Ovary (tissue), 9 donors: Measurements from ENCODE around the gene ZIC5. TPM values are rescaled to one million over a fixed set of nuclear protein-coding genes. Genes with fewer than 3 reads are reported as not detected.

Experiments used
- DNase-seq, 5 donors: peaks; one replicate each; pipeline ENCODE4 v3.0.0-alpha.2; 2019 to 2020
- H3K27ac ChIP-seq, 2 donors: fragments of 200-600 bp; one replicate each; pipeline versions ENCODE4 v1.5.1 to v1.8.0; 2019 to 2022
- H3K27me3 ChIP-seq: fragments of 200-600 bp; one replicate; pipeline ENCODE4 v1.8.0; 2022
- H3K36me3 ChIP-seq: fragments of 200-600 bp; sonication (generic); one replicate; pipeline ENCODE4 v1.5.1; 2019
- H3K4me1 ChIP-seq: one replicate; pipeline ENCODE4 v1.8.1; 2013; ENCODE audit warnings: mild to moderate bottlenecking, moderate library complexity; ENCODE audit not compliant: insufficient read depth
- H3K4me3 ChIP-seq: fragments of 200-600 bp; sonication (generic); one replicate; pipeline ENCODE4 v1.5.1; 2017
- H3K9me3 ChIP-seq, 2 donors: fragments of 200-600 bp in 1 of 2; sonication (generic) in 1 of 2; one replicate each; pipeline versions ENCODE4 v1.5.1 to v1.8.1; 2013 to 2019; ENCODE audit warnings: mild to moderate bottlenecking in 1 of 2, moderate library complexity in 1 of 2
- CTCF ChIP-seq, 3 donors: fragments of 450-650 bp in 2 of 3; fragments of 200-600 bp in 1 of 3; IDR thresholded peaks; one replicate each; pipeline versions ENCODE4 v1.5.1 to v1.8.0; 2016 to 2022; ENCODE audit warnings: antibody characterized with exemption in 3 of 3, mild to moderate bottlenecking in 1 of 3
- EP300 ChIP-seq: sonication (generic); formaldehyde crosslinking; IDR thresholded peaks from one replicate; pipeline ENCODE4 v1.6.1; 2017; ENCODE audit warnings: antibody characterized with exemption
- POLR2A ChIP-seq: fragments of 450-650 bp; IDR thresholded peaks from one replicate; pipeline ENCODE4 v1.6.1; 2017; ENCODE audit warnings: antibody characterized with exemption, mild to moderate bottlenecking, moderate library complexity
- WGBS, 3 donors: extraction: QIAGEN DNeasy Blood & Tissue Kit in 1 of 3; methylation state at CpG; one replicate each; pipeline versions ENCODE4 v1.1.5 to v1.1.7; 2013 to 2017; 5-methylcytosine and 5-hydroxymethylcytosine counted together
- intact Hi-C, 4 donors: fragments of 100-400 bp; cut with DNase I; formaldehyde crosslinking; loops; one replicate each; pipeline versions ENCODE4 v1.11.0 to v1.15.1; 2022 to 2023
- polyA plus RNA-seq, 2 donors: library from polyadenylated mRNA; stranded (reverse); fragments of 200-250 nt in 1 of 2; fragments of 350-450 nt in 1 of 2; fragmentation: Illumina TruSeq in 1 of 2; extraction: RNeasy Lipid Tissue Mini Kit (QIAGEN cat#74804) in 1 of 2; gene quantifications; one replicate each; pipeline ENCODE4 v1.2.3, GENCODE V29; 2013 to 2014
- total RNA-seq, 7 donors: library from RNA; depleted of rRNA in 2 of 7; stranded (reverse); fragments of >200 nt in 2 of 7; fragmentation: NEBNext Ultra II Directional in 3 of 7; extraction: Animal tissue kit (Norgen Biotek cat#: 25700) in 3 of 7; gene quantifications; one replicate each; pipeline versions ENCODE4 v1.1.0 to v1.2.4, GENCODE V29; 2016 to 2023
- donor health status: DM: no; HTN: no; CAD: no; lungs with moderate emphysema.
- donor health status: DM: no; HTN: no; CAD: no.
- donor health status: Bipolar disorder and iron deficiency.
- donor health status: DM: yes; HTN: yes; CAD: no.
- donor health status: DM: no; HTN: no; CAD: no.
- donor health status: DM: yes; HTN: yes; CAD: no.

Gene ZIC5
- total and polyA plus RNA-seq, 9 donors: 0.10 to 0.11 TPM; not detected in 7

GRCh38 chr13:99997702-99998214 is 26.2 kb upstream of the ZIC5 start:
- Histone ChIP-seq H3K36me3 (no peaks in the 10 kb centered on the region), H3K27me3 (peaks cover 6% of the 10 kb centered on the region), H3K9me3 (no peaks in the 10 kb centered on the region), H3K27ac (no peak overlapping the region), H3K4me3 (no peak overlapping the region), H3K4me1 (no peaks in the 10 kb centered on the region)
- TF ChIP-seq EP300: no peak
- DNase-seq: no peak
- intact Hi-C loops: no loop called here
- WGBS, 3 donors: 51 to 64% (median 54%) methylated on average over 18 to 40 of the region's 40 CpGs

GRCh38 chr13:99996381-99996973 is 24.9 kb upstream of the ZIC5 start:
- no peak for TF ChIP-seq POLR2A
- TF ChIP-seq CTCF (IDR thresholded peaks at IDR 0.05): no peak
- WGBS, 3 donors: 18 to 28% (median 19%) methylated on average over 8 of the region's 8 CpGs
- no peaks in the 10 kb centered on the region for H3K4me1 ChIP-seq
- DNase-seq: no peak
- intact Hi-C loops: no loop called here
- peaks cover 6% of the 10 kb centered on the region for H3K27me3 ChIP-seq
- no peak overlapping the region for H3K27ac ChIP-seq
- no peaks in the 10 kb centered on the region for H3K36me3 ChIP-seq
- no peak overlapping the region for H3K4me3 ChIP-seq
- no peaks in the 10 kb centered on the region for H3K9me3 ChIP-seq

- no peaks in the 10 kb centered on the region for H3K9me3 ChIP-seq
- WGBS, 3 donors: 10 to 11% (median 11%) methylated on average over 21 of the region's 21 CpGs
- intact Hi-C loops: no loop called here
- H3K27ac ChIP-seq: no peak overlapping the region
- peaks cover 6% of the 10 kb centered on the region for H3K27me3 ChIP-seq
- no peaks in the 10 kb centered on the region for H3K4me1 ChIP-seq
- H3K36me3 ChIP-seq: no peaks in the 10 kb centered on the region
- no peak overlapping the region for H3K4me3 ChIP-seq
- TF ChIP-seq EP300: no peak
- TF ChIP-seq CTCF (IDR thresholded peaks at IDR 0.05): no peak
- TF ChIP-seq POLR2A: no peak
- no peak for DNase-seq
These were observed 24.2 kb upstream of the ZIC5 start for GRCh38 chr13:99995589-99996380.

- no peak overlapping the region for H3K27ac ChIP-seq
- no peak overlapping the region for H3K4me3 ChIP-seq
- H3K36me3 ChIP-seq: no peaks in the 10 kb centered on the region
- no peak for TF ChIP-seq CTCF (IDR thresholded peaks at IDR 0.05)
- TF ChIP-seq EP300: no peak
- no peak for TF ChIP-seq POLR2A
- H3K4me1 ChIP-seq: peaks cover 1% of the 10 kb centered on the region
- intact Hi-C loops: no loop called here
- no peaks in the 10 kb centered on the region for H3K9me3 ChIP-seq
- 22 to 25% (median 23%) methylated on average over 3 of the region's 3 CpGs for WGBS, 3 donors
- DNase-seq: no peak
- peaks cover 6% of the 10 kb centered on the region for H3K27me3 ChIP-seq
These were observed 23.6 kb upstream of the ZIC5 start for GRCh38 chr13:99995104-99995588.

- Histone ChIP-seq H3K4me1 (peaks cover 1% of the 10 kb centered on the region), H3K27ac (no peak overlapping the region), H3K36me3 (no peaks in the 10 kb centered on the region), H3K27me3 (peaks cover 6% of the 10 kb centered on the region), H3K4me3 (no peak overlapping the region), H3K9me3 (no peaks in the 10 kb centered on the region)
- 13 to 27% (median 20%) methylated on average over 1 of the region's 1 CpG for WGBS, 3 donors
- TF ChIP-seq EP300 (no peak), CTCF (IDR thresholded peaks at IDR 0.05) (no peak), POLR2A (no peak)
- DNase-seq: no peak
- intact Hi-C loops: no loop called here
These were observed 23.1 kb upstream of the ZIC5 start for GRCh38 chr13:99994638-99995020.
